Keratinocyte (primary cell): Measurements from ENCODE around the gene MMP12. TPM values are rescaled to one million over a fixed set of nuclear protein-coding genes. Genes with fewer than 3 reads are reported as not detected.
"Not testable (repeated sequence)": the region's sequence is repeated elsewhere in the genome, so short reads cannot be mapped to it uniquely, and the experiment has no call there.

Experiments
- DNase-seq: peaks from one replicate; pipeline ENCODE4 v3.0.0-alpha.2; 2011; ENCODE audit warnings: low read depth, missing footprints, low spot score
- FAIRE-seq: peaks from 2 replicates; lab custom pipeline; 2011; peaks lifted over from hg19 to GRCh38; lab: Jason Lieb, UNC
- H2AFZ ChIP-seq: 2 replicates; pipeline ENCODE4 v1.6.0; 2012; ENCODE audit warnings: low read length, control low read depth, inconsistent platforms; ENCODE audit not compliant: control insufficient read depth
- H3K27ac ChIP-seq: 2 replicates; pipeline ENCODE4 v1.5.1; 2011; ENCODE audit warnings: low read length; ENCODE audit not compliant: control insufficient read depth, insufficient read depth
- H3K27me3 ChIP-seq: 3 replicates; pipeline ENCODE4 v1.6.0; 2011; ENCODE audit warnings: low read length; ENCODE audit not compliant: control insufficient read depth, insufficient read depth; ENCODE audit errors: extremely low read depth
- H3K36me3 ChIP-seq, 2 experiments: 2 replicates in 1 of 2; 3 replicates in 1 of 2; pipeline ENCODE4 v1.5.1; 2011; ENCODE audit warnings: low read length in 2 of 2, mild to moderate bottlenecking in 1 of 2; ENCODE audit not compliant: control insufficient read depth in 2 of 2, insufficient read depth in 2 of 2; ENCODE audit errors: extremely low read depth in 1 of 2
- H3K4me1 ChIP-seq: 3 replicates; pipeline ENCODE4 v1.5.1; 2011; ENCODE audit warnings: low read length; ENCODE audit not compliant: control insufficient read depth, insufficient read depth; ENCODE audit errors: extremely low read depth
- H3K4me2 ChIP-seq: 3 replicates; pipeline ENCODE4 v1.6.0; 2011; ENCODE audit warnings: low read depth, low read length; ENCODE audit not compliant: control insufficient read depth, insufficient read depth; ENCODE audit errors: extremely low read depth
- H3K4me3 ChIP-seq, 3 experiments: fragments of 200-600 bp in 1 of 3; sonication (generic) in 1 of 3; 2 replicates in 2 of 3; 3 replicates in 1 of 3; pipeline ENCODE4 v1.5.1; 2011 to 2016; ENCODE audit warnings: low read length in 3 of 3, mild to moderate bottlenecking in 3 of 3, control low read depth in 2 of 3, inconsistent platforms in 1 of 3, low read depth in 1 of 3, mixed read lengths in 1 of 3, mixed run types in 1 of 3, moderate library complexity in 1 of 3; ENCODE audit not compliant: control insufficient read depth in 2 of 3, insufficient read depth in 2 of 3; ENCODE audit errors: extremely low read depth in 1 of 3
- H3K79me2 ChIP-seq: 2 replicates; pipeline ENCODE4 v1.6.0; 2012; ENCODE audit warnings: low read length; ENCODE audit not compliant: control insufficient read depth, insufficient read depth
- H3K9ac ChIP-seq: 3 replicates; pipeline ENCODE4 v1.6.0; 2011; ENCODE audit warnings: low read length; ENCODE audit not compliant: control insufficient read depth, insufficient read depth; ENCODE audit errors: extremely low read depth
- H3K9me1 ChIP-seq: 3 replicates; pipeline ENCODE4 v1.6.0; 2011; ENCODE audit warnings: low read length; ENCODE audit not compliant: control insufficient read depth, insufficient read depth; ENCODE audit errors: extremely low read depth
- H3K9me3 ChIP-seq: 2 replicates; pipeline ENCODE4 v1.5.1; 2012; ENCODE audit warnings: low read depth, low read length; ENCODE audit not compliant: control insufficient read depth
- H4K20me1 ChIP-seq: 3 replicates; pipeline ENCODE4 v1.6.0; 2011; ENCODE audit warnings: low read length; ENCODE audit not compliant: control insufficient read depth, insufficient read depth; ENCODE audit errors: extremely low read depth
- EZH2 ChIP-seq: IDR thresholded peaks from one replicate; pipeline ENCODE4 v1.6.1; 2012; ENCODE audit warnings: inconsistent platforms, mild to moderate bottlenecking, low read length, moderate library complexity
- dilution Hi-C: fragments of 300-500 bp; cut with MboI; formaldehyde crosslinking; loops from one replicate; pipeline ENCODE4 v1.7.0; 2020; ENCODE audit warnings: low sequenced_read_pairs; ENCODE audit not compliant: extremely low pct_ligation_motif_present
- polyA plus RNA-seq, 5 experiments: library from polyadenylated mRNA; depleted of rRNA in 3 of 5; stranded (reverse) in 3 of 5; stranded (forward) in 1 of 5; unstranded in 1 of 5; fragments of >200 nt; gene quantifications; 1 replicate in 1 of 5; 2 replicates in 3 of 5; 3 replicates in 1 of 5; pipeline versions ENCODE4 v1.2.1 to v1.2.3, GENCODE V29; 2011 to 2012; ENCODE audit warnings: missing spikeins in 2 of 5, low read depth in 1 of 5, low replicate concordance in 1 of 5
- TF ChIP-seq, protein P1 (sequence below), 3 experiments: IDR thresholded peaks in 1 of 3; conservative IDR thresholded peaks in 1 of 3; optimal IDR thresholded peaks in 1 of 3; 2 replicates in 2 of 3; 3 replicates in 1 of 3; pipeline versions ENCODE3 to v1.5.1; 2011; ENCODE audit warnings: low read length in 3 of 3, mild to moderate bottlenecking in 3 of 3, moderate library complexity in 2 of 3, control low read depth in 1 of 3, inconsistent platforms in 1 of 3; ENCODE audit not compliant: insufficient read depth in 2 of 3; ENCODE audit errors: extremely low read depth in 1 of 3

MMP12 gene
- polyA plus RNA-seq, 1 donor (not counting 4 experiments of a cell fraction or from before 2014, with no cell fraction given): 0.05 TPM

DNA sequence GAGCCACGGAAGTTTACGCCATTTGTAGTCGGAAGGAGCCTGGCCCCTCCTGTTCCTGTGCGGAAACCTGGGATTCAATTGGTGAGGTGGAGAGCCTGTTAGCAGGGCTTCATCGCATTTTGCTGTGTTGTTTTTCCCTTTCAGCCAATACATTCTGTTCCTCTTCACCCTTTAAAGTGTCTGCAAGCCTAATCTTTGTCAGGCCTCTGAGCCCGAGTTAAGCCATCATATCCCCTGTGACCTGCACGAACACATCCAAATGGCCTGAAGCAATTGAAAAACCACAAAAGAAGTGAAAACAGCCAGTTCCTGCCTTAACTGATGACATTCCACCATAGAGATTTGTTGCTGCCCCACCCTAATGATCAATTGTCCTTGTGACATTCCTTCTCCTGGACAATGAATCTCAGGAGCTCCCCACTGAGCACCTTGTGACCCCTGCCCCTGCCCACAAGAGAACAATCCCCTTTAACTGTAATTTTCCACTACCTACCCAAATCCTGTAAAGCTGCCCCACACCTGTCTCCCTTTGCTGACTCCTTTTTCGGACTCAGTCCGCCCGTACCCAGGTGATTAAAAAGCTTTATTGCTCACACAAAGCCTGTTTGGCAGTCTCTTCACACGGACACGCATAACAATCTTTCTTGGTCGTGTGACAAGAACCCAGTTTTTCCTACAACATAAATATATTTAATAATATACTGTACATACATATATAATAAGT, 37.1 kb upstream of the MMP12 start:
- Histone ChIP-seq H3K27me3 (no peaks in the 10 kb centered on the region), H3K4me3 (no peak overlapping the region), H3K9me3 (no peaks in the 10 kb centered on the region), H2AFZ (peak overlapping the region; percentile 61), H3K9me1 (no peaks in the 10 kb centered on the region), H3K4me2 (peak overlapping the region; percentile 61), H3K27ac (peak overlapping the region; percentile 22), H3K4me1 (peaks cover 19% of the 10 kb centered on the region), H3K36me3 (no peaks in the 10 kb centered on the region), H3K79me2 (no peaks in the 10 kb centered on the region), H4K20me1 (no peaks in the 10 kb centered on the region), H3K9ac (no peak overlapping the region)
- DNase-seq (no peak), FAIRE-seq (peak; percentile 59)
- dilution Hi-C loops: no loop called here
- no peak for TF ChIP-seq EZH2
- TF ChIP-seq, protein P1, sequence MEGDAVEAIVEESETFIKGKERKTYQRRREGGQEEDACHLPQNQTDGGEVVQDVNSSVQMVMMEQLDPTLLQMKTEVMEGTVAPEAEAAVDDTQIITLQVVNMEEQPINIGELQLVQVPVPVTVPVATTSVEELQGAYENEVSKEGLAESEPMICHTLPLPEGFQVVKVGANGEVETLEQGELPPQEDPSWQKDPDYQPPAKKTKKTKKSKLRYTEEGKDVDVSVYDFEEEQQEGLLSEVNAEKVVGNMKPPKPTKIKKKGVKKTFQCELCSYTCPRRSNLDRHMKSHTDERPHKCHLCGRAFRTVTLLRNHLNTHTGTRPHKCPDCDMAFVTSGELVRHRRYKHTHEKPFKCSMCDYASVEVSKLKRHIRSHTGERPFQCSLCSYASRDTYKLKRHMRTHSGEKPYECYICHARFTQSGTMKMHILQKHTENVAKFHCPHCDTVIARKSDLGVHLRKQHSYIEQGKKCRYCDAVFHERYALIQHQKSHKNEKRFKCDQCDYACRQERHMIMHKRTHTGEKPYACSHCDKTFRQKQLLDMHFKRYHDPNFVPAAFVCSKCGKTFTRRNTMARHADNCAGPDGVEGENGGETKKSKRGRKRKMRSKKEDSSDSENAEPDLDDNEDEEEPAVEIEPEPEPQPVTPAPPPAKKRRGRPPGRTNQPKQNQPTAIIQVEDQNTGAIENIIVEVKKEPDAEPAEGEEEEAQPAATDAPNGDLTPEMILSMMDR (optimal IDR thresholded peaks at IDR 0.05 in 1 of 3, IDR thresholded peaks at IDR 0.05 in 1 of 3, conservative IDR thresholded peaks at IDR 0.05 in 1 of 3; ENCODE audit: extremely low read depth in 1 of 3, insufficient read depth in 2 of 3, low read length in 3 of 3): no peak

DNA sequence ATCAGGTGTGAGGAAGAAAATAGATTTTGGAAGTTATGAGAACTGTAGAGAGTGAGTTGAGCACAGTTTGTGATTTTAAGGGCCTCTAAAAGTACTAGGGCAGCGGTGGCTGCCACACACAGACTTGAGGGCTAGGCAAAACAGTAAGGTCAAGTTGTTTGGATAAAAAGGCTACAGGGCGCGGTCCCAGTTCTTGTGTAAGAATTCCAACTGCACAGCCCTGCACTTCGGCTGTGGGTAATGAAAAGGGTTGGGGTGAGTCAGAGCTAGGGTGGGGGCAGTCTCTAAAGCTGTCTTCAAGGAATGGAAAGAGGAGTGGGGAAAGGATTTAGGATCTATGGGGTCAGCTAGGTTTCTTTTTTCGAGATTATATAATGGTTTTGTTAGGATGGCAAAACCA, 31.1 kb upstream of the MMP12 start:
- H3K9ac ChIP-seq, H3K4me3 ChIP-seq, dilution Hi-C loops, H3K4me2 ChIP-seq, DNase-seq, H3K36me3 ChIP-seq, H3K27me3 ChIP-seq, H4K20me1 ChIP-seq, H3K9me3 ChIP-seq, H3K4me1 ChIP-seq, H3K27ac ChIP-seq, H3K9me1 ChIP-seq, FAIRE-seq, H2AFZ ChIP-seq, H3K79me2 ChIP-seq: not testable (repeated sequence)

DNA sequence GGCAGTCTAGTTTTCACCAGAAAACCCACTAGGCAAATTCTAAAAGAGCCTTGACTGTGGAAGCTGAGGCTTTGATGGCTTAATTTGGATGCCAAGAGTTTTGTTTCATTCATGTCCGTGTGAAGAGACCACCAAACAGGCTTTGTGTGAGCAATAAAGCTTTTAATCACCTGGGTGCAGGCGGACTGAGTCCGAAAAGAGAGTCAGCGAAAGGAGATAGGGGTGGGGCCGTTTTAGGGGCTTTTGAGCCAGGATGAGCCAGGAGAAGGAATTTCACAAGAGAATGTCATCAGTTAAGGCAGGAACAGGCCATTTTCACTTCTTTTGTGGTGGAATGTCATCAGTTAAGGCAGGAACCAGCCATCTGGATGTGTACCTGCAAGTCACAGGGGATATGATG, 29.1 kb upstream of the MMP12 start:
- H3K36me3 ChIP-seq, H3K79me2 ChIP-seq, H3K9me3 ChIP-seq, FAIRE-seq, H2AFZ ChIP-seq, H3K27me3 ChIP-seq, H3K4me3 ChIP-seq, DNase-seq, H3K9me1 ChIP-seq, H3K4me2 ChIP-seq, H3K9ac ChIP-seq, dilution Hi-C loops, H3K27ac ChIP-seq, H4K20me1 ChIP-seq: not testable (repeated sequence)
- peaks cover 11% of the 10 kb centered on the region for H3K4me1 ChIP-seq
